GM10266 (cell line): ENCODE measurements around the gene C8A.

Experiments
- DNase-seq: peaks from one replicate; pipeline ENCODE4 v3.0.0; 2012; ENCODE audit errors: extremely low spot score
- TF ChIP-seq, protein P1 (sequence below): IDR thresholded peaks from 2 replicates; pipeline ENCODE4 v1.5.1; 2012; ENCODE audit warnings: mild to moderate bottlenecking, low read depth; ENCODE audit not compliant: control insufficient read depth, insufficient read depth; ENCODE audit errors: missing control alignments

C8A gene

DNA sequence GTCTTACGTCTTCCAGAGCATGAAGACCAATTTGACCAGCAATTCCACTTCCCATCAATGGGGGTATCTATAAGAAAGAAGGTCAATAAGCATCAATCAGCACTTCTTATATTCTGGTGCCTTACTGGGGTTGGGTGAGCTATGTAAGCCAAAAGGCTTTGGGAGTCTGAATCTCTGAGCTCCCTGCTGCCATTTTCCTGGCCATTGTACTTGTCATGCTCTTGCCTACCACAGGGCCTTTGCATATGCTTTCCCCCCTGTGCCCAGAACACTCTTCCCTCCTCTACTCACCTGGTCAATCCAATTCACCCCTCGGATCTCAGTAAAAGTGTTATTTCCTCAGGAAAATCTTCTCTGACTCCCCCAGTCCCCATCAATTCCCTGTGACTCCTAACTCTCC is 74.9 kb downstream of the C8A start:
- DNase-seq, result no peak
- TF ChIP-seq, protein P1, sequence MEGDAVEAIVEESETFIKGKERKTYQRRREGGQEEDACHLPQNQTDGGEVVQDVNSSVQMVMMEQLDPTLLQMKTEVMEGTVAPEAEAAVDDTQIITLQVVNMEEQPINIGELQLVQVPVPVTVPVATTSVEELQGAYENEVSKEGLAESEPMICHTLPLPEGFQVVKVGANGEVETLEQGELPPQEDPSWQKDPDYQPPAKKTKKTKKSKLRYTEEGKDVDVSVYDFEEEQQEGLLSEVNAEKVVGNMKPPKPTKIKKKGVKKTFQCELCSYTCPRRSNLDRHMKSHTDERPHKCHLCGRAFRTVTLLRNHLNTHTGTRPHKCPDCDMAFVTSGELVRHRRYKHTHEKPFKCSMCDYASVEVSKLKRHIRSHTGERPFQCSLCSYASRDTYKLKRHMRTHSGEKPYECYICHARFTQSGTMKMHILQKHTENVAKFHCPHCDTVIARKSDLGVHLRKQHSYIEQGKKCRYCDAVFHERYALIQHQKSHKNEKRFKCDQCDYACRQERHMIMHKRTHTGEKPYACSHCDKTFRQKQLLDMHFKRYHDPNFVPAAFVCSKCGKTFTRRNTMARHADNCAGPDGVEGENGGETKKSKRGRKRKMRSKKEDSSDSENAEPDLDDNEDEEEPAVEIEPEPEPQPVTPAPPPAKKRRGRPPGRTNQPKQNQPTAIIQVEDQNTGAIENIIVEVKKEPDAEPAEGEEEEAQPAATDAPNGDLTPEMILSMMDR, result no peak

DNA sequence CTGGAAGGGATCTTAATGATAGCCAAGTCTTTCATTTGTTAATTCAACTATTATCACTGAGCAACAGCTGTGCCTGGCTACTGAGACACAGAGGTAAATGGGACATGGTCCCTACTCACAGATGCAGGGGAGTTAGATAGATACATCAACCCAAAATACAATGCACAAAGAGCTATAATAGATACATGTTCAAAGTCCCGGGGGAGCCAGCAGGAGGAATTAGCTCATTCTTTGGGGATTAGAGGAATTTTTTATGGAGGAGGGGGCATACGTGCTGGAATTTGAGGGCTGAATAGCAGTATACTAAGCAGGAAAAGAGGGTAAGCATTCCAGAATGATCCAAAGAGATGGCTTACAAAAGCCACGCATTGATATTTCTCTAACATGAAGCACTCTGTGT is 76.6 kb downstream of the C8A start:
- no peak for DNase-seq

DNA sequence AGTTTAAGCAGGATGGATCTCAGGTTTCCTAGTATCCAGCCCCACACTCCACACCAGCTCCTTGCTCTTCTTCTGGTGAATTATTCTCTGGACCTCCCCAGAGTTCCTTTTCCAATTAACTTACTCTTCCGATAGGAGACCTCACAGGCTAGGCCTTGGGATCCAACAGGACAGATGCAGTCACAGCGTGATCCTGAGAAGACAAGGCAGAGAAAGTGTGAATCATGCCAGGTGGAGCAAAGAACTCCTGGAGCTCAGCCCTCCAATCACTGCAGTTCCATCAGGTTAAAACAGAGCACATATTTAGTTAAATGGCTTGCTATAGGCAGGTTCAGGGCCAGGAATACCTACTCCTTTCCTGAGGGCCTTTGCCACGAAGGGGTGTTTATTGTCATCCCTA is 77.1 kb downstream of the C8A start:
- no peak for DNase-seq
- TF ChIP-seq, protein P1, result no peak

More for the DNA sequence above, 76.6 kb downstream of the C8A start:
- TF ChIP-seq, protein P1, result no peak

DNA sequence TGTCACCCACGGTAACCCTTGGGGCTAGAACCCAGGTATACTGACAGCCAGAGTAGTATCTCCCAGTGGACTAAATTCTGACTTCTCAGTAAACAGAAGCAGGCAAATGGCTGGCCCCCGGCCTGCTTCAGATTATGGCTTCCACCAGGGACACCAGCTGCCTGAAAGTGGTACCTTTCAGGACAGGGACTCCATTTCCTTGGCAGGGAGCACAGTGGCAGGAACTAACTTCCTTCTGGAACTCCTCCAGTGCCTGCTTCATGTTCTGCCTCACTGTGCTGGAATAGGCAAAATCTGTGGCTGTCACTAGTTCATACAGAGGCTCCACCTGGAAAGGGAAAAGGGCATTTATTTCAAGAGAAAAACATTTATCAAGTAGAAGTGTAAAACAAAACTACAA is 78.6 kb downstream of the C8A start:
- TF ChIP-seq, protein P1, result no peak
- DNase-seq, result no peak

DNA sequence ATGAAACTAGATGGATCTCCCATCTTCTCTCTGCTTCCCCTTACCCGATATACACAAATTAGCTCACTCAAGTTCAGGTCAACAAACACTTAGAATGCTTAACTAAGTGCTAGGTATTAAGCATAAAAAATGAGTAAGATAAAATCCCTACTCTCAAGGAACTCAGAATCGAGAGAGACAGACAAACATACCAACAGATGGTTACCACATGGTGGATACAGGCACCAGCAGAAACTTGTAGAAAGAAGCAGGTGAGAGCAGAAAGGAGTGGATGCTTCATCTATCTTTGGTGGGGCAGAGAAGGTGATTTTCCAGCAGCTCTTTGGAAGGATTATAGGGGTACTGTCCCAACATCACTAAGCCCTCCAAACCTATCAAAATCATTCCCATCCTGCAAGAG is 79.0 kb downstream of the C8A start:
- TF ChIP-seq, protein P1, result no peak
- DNase-seq, result no peak

DNA sequence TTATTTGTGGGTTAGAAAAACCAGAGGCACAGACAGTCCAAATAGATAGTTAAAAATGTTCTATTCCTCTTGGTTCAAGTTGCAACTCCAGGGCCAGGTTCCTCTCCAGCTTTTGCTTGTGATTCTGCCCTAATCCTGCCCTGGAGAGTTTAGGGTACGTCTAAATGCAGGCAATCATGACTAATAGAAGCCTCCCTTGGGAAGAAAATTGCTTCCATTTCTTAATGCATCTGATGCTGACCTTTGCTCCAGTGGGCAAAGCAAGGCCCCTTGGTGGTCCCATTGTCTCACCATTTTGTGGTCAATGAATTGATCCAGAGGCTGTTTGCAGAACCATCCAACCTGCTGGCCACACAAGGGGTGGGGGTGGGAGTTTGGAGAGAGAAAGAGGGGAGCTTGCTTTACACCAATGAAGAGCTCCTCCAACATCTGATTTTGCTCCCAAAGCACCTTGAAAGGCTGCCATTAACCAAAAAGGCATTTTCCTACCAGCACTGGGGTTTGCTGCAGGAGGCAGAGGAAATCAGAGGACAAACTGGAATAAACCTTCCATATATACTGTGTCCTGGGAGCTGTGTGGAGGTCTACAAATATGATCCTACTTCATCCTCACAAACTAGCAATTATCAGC is 79.9 kb downstream of the C8A start:
- DNase-seq, result no peak
- TF ChIP-seq, protein P1, result no peak

DNA sequence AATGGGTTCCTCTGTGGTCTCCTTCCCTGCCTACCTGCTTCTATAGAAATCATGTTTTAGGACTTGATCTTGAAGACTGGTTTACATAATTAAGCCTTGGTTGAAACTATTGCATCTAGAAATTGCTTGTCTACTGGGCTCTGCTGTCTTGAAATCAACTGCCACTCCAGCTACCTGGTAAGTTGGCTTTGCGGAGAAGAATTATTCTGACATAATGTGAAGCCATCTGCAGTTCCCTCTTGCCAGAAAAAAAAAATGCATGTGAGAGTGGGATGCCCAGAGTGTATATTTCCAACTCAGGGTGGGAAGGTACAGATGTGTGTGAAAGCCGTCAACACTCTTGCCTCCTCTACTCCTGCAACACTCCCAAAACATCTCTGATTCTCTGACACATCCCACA is 84.0 kb downstream of the C8A start:
- TF ChIP-seq, protein P1, result no peak
- DNase-seq, result no peak
